ENCODE results near the gene KIRREL3. TPM values are rescaled to one million over a fixed set of nuclear protein-coding genes. Genes with fewer than 3 reads are reported as not detected.

The KIRREL3 gene
- total RNA-seq, 1 experiment from 2014 or later, result 2.2 TPM

DNA sequence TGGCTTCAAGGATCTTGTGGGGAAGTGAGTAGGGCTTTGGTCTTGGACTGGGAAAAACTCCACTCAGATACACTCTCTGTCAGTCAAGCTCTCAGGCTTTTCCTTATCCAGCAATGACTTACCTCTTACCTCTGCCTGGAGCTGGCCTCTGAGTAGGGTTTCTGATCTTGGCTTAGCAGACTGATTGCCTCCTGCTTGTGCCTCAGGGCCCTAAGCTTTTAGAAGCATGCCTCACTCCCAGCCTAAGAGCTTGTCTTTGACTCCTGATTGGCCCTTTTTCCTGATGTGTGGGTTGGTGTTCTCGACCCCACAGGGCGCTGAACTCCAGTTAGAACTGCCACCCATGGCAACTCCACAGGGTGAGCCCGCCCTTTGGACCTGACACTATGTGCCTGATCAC lies 370.1 kb downstream of the KIRREL3 start:
- H3K27ac ChIP-seq, result no peak overlapping the region
- H4K20me1 ChIP-seq (ENCODE audit: insufficient read depth), result no peaks in the 10 kb centered on the region
- H3F3A ChIP-seq (ENCODE audit: insufficient read depth, low read depth), result no peaks in the 10 kb centered on the region
- DNase-seq, result no peak
- intact Hi-C loops (cut with micrococcal nuclease; ENCODE audit: unreplicated experiment), result no loop called here
- H3K9me3 ChIP-seq (ENCODE audit: insufficient read depth, low read depth), result no peaks in the 10 kb centered on the region
- ChIA-PET POLR2A (ENCODE audit: unreplicated experiment) (no interaction called here), CTCF (no interaction called here)
- no TSS peak for BruUV-seq (replicated peaks)
- no peaks in the 10 kb centered on the region for H3K36me3 ChIP-seq (ENCODE audit: low read depth)
- no peak overlapping the region for H3K4me3 ChIP-seq
- H3K9me2 ChIP-seq (ENCODE audit: insufficient read depth), result no peaks in the 10 kb centered on the region
- H3K4me1 ChIP-seq (replicated peaks; ENCODE audit: insufficient read depth), result no peaks in the 10 kb centered on the region
- no peak for TF ChIP-seq EZH2 (IDR thresholded peaks at IDR 0.05; ENCODE audit: low read depth)
- TF ChIP-seq CTCF (conservative IDR thresholded peaks at IDR 0.05), result no peak
- no peak overlapping the region for H2AFZ ChIP-seq
- no peaks in the 10 kb centered on the region for H3K79me2 ChIP-seq (ENCODE audit: low read depth)
- no peak overlapping the region for H3K4me2 ChIP-seq
- peaks cover 66% of the 10 kb centered on the region for H3K27me3 ChIP-seq (ENCODE audit: insufficient read depth, low read depth)

GRCh38 chr11:126628790-126629621 lies 371.6 kb downstream of the KIRREL3 start:
- Histone ChIP-seq H2AFZ (no peak overlapping the region), H3K27ac (no peak overlapping the region), H4K20me1 (ENCODE audit: insufficient read depth) (no peaks in the 10 kb centered on the region), H3K9me2 (ENCODE audit: insufficient read depth) (no peaks in the 10 kb centered on the region), H3K36me3 (ENCODE audit: low read depth) (no peaks in the 10 kb centered on the region), H3K27me3 (ENCODE audit: insufficient read depth, low read depth) (peaks cover 70% of the 10 kb centered on the region), H3K4me2 (no peak overlapping the region), H3K9me3 (ENCODE audit: insufficient read depth, low read depth) (no peaks in the 10 kb centered on the region), H3K4me1 (replicated peaks; ENCODE audit: insufficient read depth) (no peaks in the 10 kb centered on the region), H3F3A (ENCODE audit: insufficient read depth, low read depth) (no peaks in the 10 kb centered on the region), H3K79me2 (ENCODE audit: low read depth) (no peaks in the 10 kb centered on the region), H3K4me3 (no peak overlapping the region)
- POLR2A ChIA-PET (ENCODE audit: unreplicated experiment), result no interaction called here
- TF ChIP-seq CTCF (conservative IDR thresholded peaks at IDR 0.05) (no peak), EZH2 (IDR thresholded peaks at IDR 0.05; ENCODE audit: low read depth) (no peak)
- DNase-seq, result no peak
- CTCF ChIA-PET, result no interaction called here
- intact Hi-C loops (cut with micrococcal nuclease; ENCODE audit: unreplicated experiment), result no loop called here
- BruUV-seq (replicated peaks), result no TSS peak

DNA sequence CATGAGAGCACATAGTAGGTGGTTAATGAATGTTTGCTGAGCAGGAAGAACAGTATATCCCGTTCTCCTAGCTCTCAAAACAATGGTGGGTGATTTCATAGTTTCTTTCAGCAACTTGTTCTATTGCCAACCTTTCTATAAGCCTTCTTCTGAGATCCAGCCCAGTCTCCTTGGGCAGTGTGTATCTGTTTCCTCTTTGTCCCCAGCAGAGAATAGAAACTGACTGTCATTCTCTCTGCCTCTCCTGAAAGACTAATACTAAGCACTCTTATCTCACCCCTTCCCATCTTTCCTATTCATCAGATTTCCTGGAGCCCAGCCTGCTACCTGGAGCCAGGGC lies 372.1 kb downstream of the KIRREL3 start:
- CTCF ChIA-PET, result no interaction called here
- no peak overlapping the region for H3K4me3 ChIP-seq
- H3K4me1 ChIP-seq (replicated peaks; ENCODE audit: insufficient read depth), result no peaks in the 10 kb centered on the region
- H2AFZ ChIP-seq, result no peak overlapping the region
- no peaks in the 10 kb centered on the region for H3K36me3 ChIP-seq (ENCODE audit: low read depth)
- H3K79me2 ChIP-seq (ENCODE audit: low read depth), result no peaks in the 10 kb centered on the region
- intact Hi-C loops (cut with micrococcal nuclease; ENCODE audit: unreplicated experiment), result no loop called here
- no peak for DNase-seq
- peaks cover 68% of the 10 kb centered on the region for H3K27me3 ChIP-seq (ENCODE audit: insufficient read depth, low read depth)
- TF ChIP-seq EZH2 (IDR thresholded peaks at IDR 0.05; ENCODE audit: low read depth), result no peak
- no peak for TF ChIP-seq CTCF (conservative IDR thresholded peaks at IDR 0.05)
- no peak overlapping the region for H3K4me2 ChIP-seq
- H3F3A ChIP-seq (ENCODE audit: insufficient read depth, low read depth), result no peaks in the 10 kb centered on the region
- H3K9me2 ChIP-seq (ENCODE audit: insufficient read depth), result no peaks in the 10 kb centered on the region
- no peak overlapping the region for H3K27ac ChIP-seq
- POLR2A ChIA-PET (ENCODE audit: unreplicated experiment), result no interaction called here
- H4K20me1 ChIP-seq (ENCODE audit: insufficient read depth), result no peaks in the 10 kb centered on the region
- H3K9me3 ChIP-seq (ENCODE audit: insufficient read depth, low read depth), result no peaks in the 10 kb centered on the region
- no TSS peak for BruUV-seq (replicated peaks)
